ENCODE data around the gene UGT1A5.

UGT1A5 gene

GRCh38 chr2:233764761-233765160 is 52.1 kb downstream of the UGT1A5 start:
- Histone ChIP-seq H3K27me3 (ENCODE audit: insufficient read depth, poor library complexity, severe bottlenecking) (no peaks in the 10 kb centered on the region), H3K4me3 (ENCODE audit: severe bottlenecking) (no peak overlapping the region), H3K27ac (ENCODE audit: poor library complexity, severe bottlenecking) (no peak overlapping the region), H3K9me3 (ENCODE audit: severe bottlenecking) (no peaks in the 10 kb centered on the region), H3K36me3 (ENCODE audit: low read depth) (no peaks in the 10 kb centered on the region), H3K4me1 (ENCODE audit: insufficient read depth, poor library complexity, severe bottlenecking) (peaks cover 13% of the 10 kb centered on the region)
- ATAC-seq (ENCODE audit: low read depth) (no peak), DNase-seq (ENCODE audit: low spot score) (no peak)
- TF ChIP-seq, protein P1, sequence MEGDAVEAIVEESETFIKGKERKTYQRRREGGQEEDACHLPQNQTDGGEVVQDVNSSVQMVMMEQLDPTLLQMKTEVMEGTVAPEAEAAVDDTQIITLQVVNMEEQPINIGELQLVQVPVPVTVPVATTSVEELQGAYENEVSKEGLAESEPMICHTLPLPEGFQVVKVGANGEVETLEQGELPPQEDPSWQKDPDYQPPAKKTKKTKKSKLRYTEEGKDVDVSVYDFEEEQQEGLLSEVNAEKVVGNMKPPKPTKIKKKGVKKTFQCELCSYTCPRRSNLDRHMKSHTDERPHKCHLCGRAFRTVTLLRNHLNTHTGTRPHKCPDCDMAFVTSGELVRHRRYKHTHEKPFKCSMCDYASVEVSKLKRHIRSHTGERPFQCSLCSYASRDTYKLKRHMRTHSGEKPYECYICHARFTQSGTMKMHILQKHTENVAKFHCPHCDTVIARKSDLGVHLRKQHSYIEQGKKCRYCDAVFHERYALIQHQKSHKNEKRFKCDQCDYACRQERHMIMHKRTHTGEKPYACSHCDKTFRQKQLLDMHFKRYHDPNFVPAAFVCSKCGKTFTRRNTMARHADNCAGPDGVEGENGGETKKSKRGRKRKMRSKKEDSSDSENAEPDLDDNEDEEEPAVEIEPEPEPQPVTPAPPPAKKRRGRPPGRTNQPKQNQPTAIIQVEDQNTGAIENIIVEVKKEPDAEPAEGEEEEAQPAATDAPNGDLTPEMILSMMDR (IDR thresholded peaks at IDR 0.05; ENCODE audit: poor library complexity, severe bottlenecking): no peak

DNA sequence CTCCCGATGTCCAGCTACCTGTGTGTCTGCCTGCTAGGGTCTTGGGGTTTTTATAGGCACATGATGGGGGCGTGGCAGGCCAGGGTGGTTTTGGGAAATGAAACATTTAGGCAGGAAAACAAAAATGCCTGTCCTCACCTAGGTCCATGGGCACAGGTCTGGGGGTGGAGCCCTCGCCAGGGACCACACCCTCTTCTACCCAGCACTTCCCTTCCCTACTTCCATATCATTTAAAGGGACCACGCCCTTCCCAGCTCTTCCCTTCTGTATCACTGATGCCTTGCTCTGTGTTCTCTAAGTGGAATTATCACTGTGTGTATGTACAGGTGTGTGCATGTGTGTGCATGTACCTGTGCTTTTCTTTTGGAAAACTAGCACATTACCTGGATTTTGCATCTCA is 53.7 kb downstream of the UGT1A5 start:
- DNase-seq (ENCODE audit: low spot score) (no peak), ATAC-seq (ENCODE audit: low read depth) (no peak)
- no peak overlapping the region for H3K27ac ChIP-seq (ENCODE audit: poor library complexity, severe bottlenecking)

DNA sequence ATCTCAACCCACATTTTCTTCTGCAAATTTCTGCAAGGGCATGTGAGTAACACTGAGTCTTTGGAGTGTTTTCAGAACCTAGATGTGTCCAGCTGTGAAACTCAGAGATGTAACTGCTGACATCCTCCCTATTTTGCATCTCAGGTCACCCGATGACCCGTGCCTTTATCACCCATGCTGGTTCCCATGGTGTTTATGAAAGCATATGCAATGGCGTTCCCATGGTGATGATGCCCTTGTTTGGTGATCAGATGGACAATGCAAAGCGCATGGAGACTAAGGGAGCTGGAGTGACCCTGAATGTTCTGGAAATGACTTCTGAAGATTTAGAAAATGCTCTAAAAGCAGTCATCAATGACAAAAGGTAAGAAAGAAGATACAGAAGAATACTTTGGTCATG is 55.4 kb downstream of the UGT1A5 start:
- ATAC-seq (ENCODE audit: low read depth): no peak
- Histone ChIP-seq H3K36me3 (ENCODE audit: low read depth) (no peaks in the 10 kb centered on the region), H3K4me3 (ENCODE audit: severe bottlenecking) (no peak overlapping the region), H3K9me3 (ENCODE audit: severe bottlenecking) (no peaks in the 10 kb centered on the region), H3K27me3 (ENCODE audit: insufficient read depth, poor library complexity, severe bottlenecking) (no peaks in the 10 kb centered on the region), H3K27ac (ENCODE audit: poor library complexity, severe bottlenecking) (no peak overlapping the region), H3K4me1 (ENCODE audit: insufficient read depth, poor library complexity, severe bottlenecking) (peaks cover 4% of the 10 kb centered on the region)
- TF ChIP-seq, protein P1 (IDR thresholded peaks at IDR 0.05; ENCODE audit: poor library complexity, severe bottlenecking): no peak
- DNase-seq (ENCODE audit: low spot score): no peak

More for the DNA sequence above, 53.7 kb downstream of the UGT1A5 start:
- Histone ChIP-seq H3K4me3 (ENCODE audit: severe bottlenecking) (no peak overlapping the region), H3K27me3 (ENCODE audit: insufficient read depth, poor library complexity, severe bottlenecking) (no peaks in the 10 kb centered on the region), H3K36me3 (ENCODE audit: low read depth) (no peaks in the 10 kb centered on the region), H3K9me3 (ENCODE audit: severe bottlenecking) (no peaks in the 10 kb centered on the region), H3K4me1 (ENCODE audit: insufficient read depth, poor library complexity, severe bottlenecking) (peaks cover 8% of the 10 kb centered on the region)
- TF ChIP-seq, protein P1 (IDR thresholded peaks at IDR 0.05; ENCODE audit: poor library complexity, severe bottlenecking): no peak

DNA sequence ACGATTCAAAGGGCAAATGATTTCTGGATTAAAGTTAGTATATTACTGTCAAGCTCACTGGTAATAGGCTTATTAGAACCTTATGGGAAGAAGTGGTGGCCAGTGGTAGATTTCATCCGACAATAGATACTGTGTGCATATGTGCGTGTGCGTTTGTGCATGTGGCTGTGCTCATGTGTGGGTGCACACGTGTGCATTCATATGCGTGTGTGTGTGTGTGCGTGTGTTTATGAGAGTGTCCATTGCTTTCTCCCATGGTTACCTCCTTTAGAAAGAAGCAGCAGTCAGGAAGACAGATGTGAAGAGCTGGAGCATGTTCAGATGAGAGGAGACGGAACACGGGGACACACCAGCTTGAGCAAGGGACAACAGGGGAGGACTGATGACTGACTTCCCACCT is 56.6 kb downstream of the UGT1A5 start:
- Histone ChIP-seq H3K27ac (ENCODE audit: poor library complexity, severe bottlenecking) (no peak overlapping the region), H3K4me3 (ENCODE audit: severe bottlenecking) (no peak overlapping the region), H3K9me3 (ENCODE audit: severe bottlenecking) (no peaks in the 10 kb centered on the region), H3K36me3 (ENCODE audit: low read depth) (no peaks in the 10 kb centered on the region), H3K27me3 (ENCODE audit: insufficient read depth, poor library complexity, severe bottlenecking) (no peaks in the 10 kb centered on the region), H3K4me1 (ENCODE audit: insufficient read depth, poor library complexity, severe bottlenecking) (peaks cover 2% of the 10 kb centered on the region)
- TF ChIP-seq, protein P1 (IDR thresholded peaks at IDR 0.05; ENCODE audit: poor library complexity, severe bottlenecking): no peak
- no peak for ATAC-seq (ENCODE audit: low read depth)
- DNase-seq (ENCODE audit: low spot score): no peak

- Histone ChIP-seq H3K27ac (ENCODE audit: poor library complexity, severe bottlenecking) (no peak overlapping the region), H3K4me3 (ENCODE audit: severe bottlenecking) (no peak overlapping the region), H3K9me3 (ENCODE audit: severe bottlenecking) (no peaks in the 10 kb centered on the region), H3K4me1 (ENCODE audit: insufficient read depth, poor library complexity, severe bottlenecking) (no peaks in the 10 kb centered on the region), H3K36me3 (ENCODE audit: low read depth) (no peaks in the 10 kb centered on the region), H3K27me3 (ENCODE audit: insufficient read depth, poor library complexity, severe bottlenecking) (no peaks in the 10 kb centered on the region)
- DNase-seq (ENCODE audit: low spot score): no peak
- TF ChIP-seq, protein P1 (IDR thresholded peaks at IDR 0.05; ENCODE audit: poor library complexity, severe bottlenecking): no peak
- ATAC-seq (ENCODE audit: low read depth): no peak
Measured at GRCh38 chr2:233772153-233772552, 59.4 kb downstream of the UGT1A5 start.
